RWPE1 (cell line): ENCODE results near the gene DMBX1.

Source experiments
- CTCF ChIA-PET: fragments of 350-600 bp; sonication (Branson Sonifier 250); formaldehyde crosslinking; extraction: SDS; loops from one replicate; lab custom pipeline; 2021; lab: Yijun Ruan, JAX
- POLR2A ChIA-PET: fragments of 400-600 bp; formaldehyde crosslinking; extraction: SDS; loops from one replicate; lab custom pipeline; 2020; ENCODE audit warnings: antibody characterized with exemption; ENCODE audit not compliant: low non-redundant PET; lab: Yijun Ruan, JAX
- DNase-seq: peaks from one replicate; pipeline ENCODE4 v3.0.0; 2012; ENCODE audit warnings: low spot score
- H3K27ac ChIP-seq: fragments of 450-650 bp; 2 replicates; pipeline ENCODE4 v1.5.1; 2017
- CTCF ChIP-seq: fragments of 450-650 bp; conservative IDR thresholded peaks from 2 replicates; pipeline ENCODE4 v1.5.1; 2017; ENCODE audit warnings: low read depth, mild to moderate bottlenecking

DMBX1 gene

GRCh38 chr1:46532095-46532494 lies 42.5 kb downstream of the DMBX1 start:
- H3K27ac ChIP-seq, result no peak overlapping the region
- ChIA-PET POLR2A (no interaction called here), CTCF (interaction anchor here (0.5 to 2.4 kb wide), 4 partner anchors 10 to 120 kb away, joined by 4 to 8 read pairs (median 4); no protein-coding TSS in a partner anchor)
- no peak for TF ChIP-seq CTCF
- DNase-seq, result no peak

- no peak for DNase-seq
- CTCF ChIA-PET, result interaction anchor here (0.6 to 2.4 kb wide), 9 partner anchors 10 to 975 kb away, joined by 3 to 8 read pairs (median 3); no protein-coding TSS in a partner anchor
- POLR2A ChIA-PET, result no interaction called here
- TF ChIP-seq CTCF, result peak; percentile 72
- H3K27ac ChIP-seq, result no peak overlapping the region
These were observed 43.0 kb downstream of the DMBX1 start for GRCh38 chr1:46532498-46533178.

- POLR2A ChIA-PET, result no interaction called here
- CTCF ChIA-PET, result interaction anchor here (0.6 to 2.4 kb wide), 10 partner anchors 9 to 976 kb away, joined by 3 to 9 read pairs (median 3); no protein-coding TSS in a partner anchor
- no peak overlapping the region for H3K27ac ChIP-seq
- no peak; the same call in 1 of the 2 replicates for TF ChIP-seq CTCF
- DNase-seq, result no peak
These were observed 43.7 kb downstream of the DMBX1 start for GRCh38 chr1:46533179-46533864.

GRCh38 chr1:46535063-46535462 lies 45.4 kb downstream of the DMBX1 start:
- ChIA-PET CTCF (interaction anchor here (0.6 to 2.3 kb wide), 9 partner anchors 9 to 95 kb away, joined by 3 to 9 read pairs (median 3); no protein-coding TSS in a partner anchor), POLR2A (no interaction called here)
- no peak for DNase-seq
- H3K27ac ChIP-seq, result no peak overlapping the region
- peak; percentile 36 for TF ChIP-seq CTCF

- POLR2A ChIA-PET, result no interaction called here
- H3K27ac ChIP-seq, result no peak overlapping the region
- TF ChIP-seq CTCF, result no peak
- DNase-seq, result no peak
- CTCF ChIA-PET, result interaction anchor here (2.0 kb wide), 1 partner anchor 12 kb away, joined by 9 read pairs; no protein-coding TSS in a partner anchor
These were observed 46.9 kb downstream of the DMBX1 start for GRCh38 chr1:46536527-46536926.

- no peak for DNase-seq
- ChIA-PET POLR2A (no interaction called here), CTCF (interaction anchor here (0.6 to 1.3 kb wide), 2 partner anchors 11 kb away, joined by 4 read pairs; no protein-coding TSS in a partner anchor)
- TF ChIP-seq CTCF, result no peak
- H3K27ac ChIP-seq, result no peak overlapping the region
These were observed 48.0 kb downstream of the DMBX1 start for GRCh38 chr1:46537651-46538050.
